SU-DHL-6 (cell line): ENCODE measurements around the gene GFM2.

Experiments used
- H2AFZ ChIP-seq: fragments of 200-600 bp; sonication (generic); 2 replicates; pipeline ENCODE4 v1.6.1; 2014; ENCODE audit warnings: low read depth, mild to moderate bottlenecking, moderate library complexity, mixed read lengths, antibody characterized with exemption, low read length; ENCODE audit not compliant: severe bottlenecking
- H3F3A ChIP-seq: fragments of 200-600 bp; shearing (Covaris generic); 2 replicates; pipeline ENCODE4 v1.6.0; 2016; ENCODE audit warnings: antibody characterized with exemption, mild to moderate bottlenecking; ENCODE audit not compliant: insufficient read depth
- H3K27ac ChIP-seq: fragments of 200-600 bp; sonication (generic); 2 replicates; pipeline ENCODE4 v1.5.1; 2016; ENCODE audit warnings: low read depth, mild to moderate bottlenecking, low read length, moderate library complexity, mixed read lengths
- H3K27me3 ChIP-seq: fragments of 200-600 bp; sonication (generic), shearing (Covaris generic); 2 replicates; pipeline ENCODE4 v1.6.0; 2014; ENCODE audit warnings: mild to moderate bottlenecking, low read length
- H3K36me3 ChIP-seq: fragments of 200-600 bp; sonication (generic); 2 replicates; pipeline ENCODE4 v1.6.1; 2014; ENCODE audit warnings: mild to moderate bottlenecking, low read length, mixed read lengths
- H3K4me2 ChIP-seq: fragments of 300-600, 200-600 bp; shearing (Covaris generic), sonication (generic); 2 replicates; pipeline ENCODE4 v1.6.0; 2014; ENCODE audit warnings: low read length, low read depth, mild to moderate bottlenecking; ENCODE audit not compliant: poor library complexity, severe bottlenecking
- H3K4me3 ChIP-seq: fragments of 200-600 bp; sonication (generic); 2 replicates; pipeline ENCODE4 v1.5.1; 2014; ENCODE audit warnings: antibody characterized with exemption, low read length, mild to moderate bottlenecking, mixed read lengths; ENCODE audit not compliant: insufficient read depth, poor library complexity, severe bottlenecking
- H3K79me2 ChIP-seq: fragments of 200-600 bp; sonication (generic); 2 replicates; pipeline ENCODE4 v1.6.1; 2014; ENCODE audit warnings: mild to moderate bottlenecking, low read length, moderate library complexity; ENCODE audit not compliant: insufficient read depth
- H3K9ac ChIP-seq: fragments of 200-600 bp; sonication (generic); 2 replicates; pipeline ENCODE4 v1.7.0; 2014; ENCODE audit warnings: mild to moderate bottlenecking, low read length
- H3K9me2 ChIP-seq: fragments of 200-600 bp; sonication (generic); replicated peaks from 2 replicates; pipeline ENCODE4 v1.6.1; 2014; ENCODE audit warnings: low read length; ENCODE audit not compliant: insufficient read depth
- H3K9me3 ChIP-seq: fragments of 200-600 bp; sonication (generic); 2 replicates; pipeline ENCODE4 v1.6.1; 2014; ENCODE audit warnings: low read length, mixed read lengths; ENCODE audit not compliant: insufficient read depth
- H4K20me1 ChIP-seq: fragments of 200-600 bp; sonication (generic); 2 replicates; pipeline ENCODE4 v1.6.1; 2014; ENCODE audit warnings: low read depth, mild to moderate bottlenecking, antibody characterized with exemption, low read length, moderate library complexity, mixed read lengths
- EZH2phosphoT487 ChIP-seq: fragments of 200-600 bp; sonication (generic), shearing (Covaris generic); conservative IDR thresholded peaks from 2 replicates; pipeline ENCODE4 v1.6.1; 2018; ENCODE audit warnings: mild to moderate bottlenecking, antibody characterized with exemption, low read length, moderate library complexity, mixed read lengths
- TF ChIP-seq, protein P1 (sequence below): fragments of 200-600 bp; sonication (generic); IDR thresholded peaks from one replicate; pipeline ENCODE4 v1.5.1; 2017; ENCODE audit warnings: antibody characterized with exemption, mild to moderate bottlenecking, low read length, moderate library complexity; ENCODE audit not compliant: insufficient read depth, poor library complexity, severe bottlenecking

The GFM2 gene

DNA sequence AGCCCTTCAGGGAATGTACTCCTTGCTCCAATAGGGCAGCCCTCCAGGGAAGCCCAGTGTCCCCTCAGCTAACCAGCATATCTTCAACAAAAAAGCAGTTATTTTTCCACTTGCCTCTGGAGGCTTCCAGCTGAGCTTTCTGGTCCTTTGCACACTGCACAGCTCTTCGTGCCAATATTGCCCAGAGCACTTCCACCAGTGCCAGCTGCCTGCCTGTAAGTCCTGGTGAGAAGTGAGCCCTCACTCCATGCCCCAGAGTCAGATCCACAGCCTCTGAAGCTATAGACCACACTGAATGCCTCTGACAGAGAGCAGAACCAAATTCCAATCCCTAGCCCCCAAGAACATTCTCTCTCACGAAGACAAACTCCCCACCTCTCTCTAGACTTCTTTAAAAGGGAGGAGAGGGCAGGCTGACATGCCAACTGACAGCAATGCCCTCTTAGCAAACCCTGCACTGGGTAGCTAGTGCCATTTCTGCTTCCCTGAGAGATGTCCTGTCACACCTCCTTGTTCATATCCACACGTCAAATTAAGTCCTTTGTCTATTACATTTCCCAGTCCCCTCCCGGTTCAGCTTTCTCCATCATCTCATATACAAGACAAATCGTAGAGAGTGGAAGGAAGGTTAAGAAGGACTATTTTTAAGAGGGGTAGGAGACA, 94.6 kb downstream of the GFM2 start:
- H3K27ac ChIP-seq = no peak overlapping the region
- H3K9me3 ChIP-seq = peaks cover 12% of the 10 kb centered on the region; the same call in 1 of the 2 replicates
- H3K36me3 ChIP-seq = no peaks in the 10 kb centered on the region
- TF ChIP-seq, protein P1, sequence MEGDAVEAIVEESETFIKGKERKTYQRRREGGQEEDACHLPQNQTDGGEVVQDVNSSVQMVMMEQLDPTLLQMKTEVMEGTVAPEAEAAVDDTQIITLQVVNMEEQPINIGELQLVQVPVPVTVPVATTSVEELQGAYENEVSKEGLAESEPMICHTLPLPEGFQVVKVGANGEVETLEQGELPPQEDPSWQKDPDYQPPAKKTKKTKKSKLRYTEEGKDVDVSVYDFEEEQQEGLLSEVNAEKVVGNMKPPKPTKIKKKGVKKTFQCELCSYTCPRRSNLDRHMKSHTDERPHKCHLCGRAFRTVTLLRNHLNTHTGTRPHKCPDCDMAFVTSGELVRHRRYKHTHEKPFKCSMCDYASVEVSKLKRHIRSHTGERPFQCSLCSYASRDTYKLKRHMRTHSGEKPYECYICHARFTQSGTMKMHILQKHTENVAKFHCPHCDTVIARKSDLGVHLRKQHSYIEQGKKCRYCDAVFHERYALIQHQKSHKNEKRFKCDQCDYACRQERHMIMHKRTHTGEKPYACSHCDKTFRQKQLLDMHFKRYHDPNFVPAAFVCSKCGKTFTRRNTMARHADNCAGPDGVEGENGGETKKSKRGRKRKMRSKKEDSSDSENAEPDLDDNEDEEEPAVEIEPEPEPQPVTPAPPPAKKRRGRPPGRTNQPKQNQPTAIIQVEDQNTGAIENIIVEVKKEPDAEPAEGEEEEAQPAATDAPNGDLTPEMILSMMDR = no peak
- TF ChIP-seq EZH2phosphoT487 = no peak
- H3K27me3 ChIP-seq = no peaks in the 10 kb centered on the region
- H3K9ac ChIP-seq = no peak overlapping the region
- no peaks in the 10 kb centered on the region for H3K79me2 ChIP-seq
- no peaks in the 10 kb centered on the region for H4K20me1 ChIP-seq
- no peaks in the 10 kb centered on the region for H3K9me2 ChIP-seq
- no peaks in the 10 kb centered on the region for H3F3A ChIP-seq
- no peak overlapping the region for H2AFZ ChIP-seq
- no peak overlapping the region for H3K4me3 ChIP-seq
- H3K4me2 ChIP-seq = no peak overlapping the region
